B cell (primary cell): ENCODE measurements around the gene DHDH.

ENCODE experiments used
- EZH2 ChIP-seq: IDR thresholded peaks from 2 replicates; pipeline ENCODE4 v1.6.1; 2012; ENCODE audit warnings: borderline replicate concordance, low read depth, mild to moderate bottlenecking, moderate library complexity, low read length; ENCODE audit not compliant: insufficient read depth, poor library complexity, severe bottlenecking
- TF ChIP-seq, protein P1 (sequence below): fragments of 200-600 bp; IDR thresholded peaks from one replicate; pipeline ENCODE4 v1.8.0; 2022; ENCODE audit warnings: antibody characterized with exemption, mild to moderate bottlenecking

DNA sequence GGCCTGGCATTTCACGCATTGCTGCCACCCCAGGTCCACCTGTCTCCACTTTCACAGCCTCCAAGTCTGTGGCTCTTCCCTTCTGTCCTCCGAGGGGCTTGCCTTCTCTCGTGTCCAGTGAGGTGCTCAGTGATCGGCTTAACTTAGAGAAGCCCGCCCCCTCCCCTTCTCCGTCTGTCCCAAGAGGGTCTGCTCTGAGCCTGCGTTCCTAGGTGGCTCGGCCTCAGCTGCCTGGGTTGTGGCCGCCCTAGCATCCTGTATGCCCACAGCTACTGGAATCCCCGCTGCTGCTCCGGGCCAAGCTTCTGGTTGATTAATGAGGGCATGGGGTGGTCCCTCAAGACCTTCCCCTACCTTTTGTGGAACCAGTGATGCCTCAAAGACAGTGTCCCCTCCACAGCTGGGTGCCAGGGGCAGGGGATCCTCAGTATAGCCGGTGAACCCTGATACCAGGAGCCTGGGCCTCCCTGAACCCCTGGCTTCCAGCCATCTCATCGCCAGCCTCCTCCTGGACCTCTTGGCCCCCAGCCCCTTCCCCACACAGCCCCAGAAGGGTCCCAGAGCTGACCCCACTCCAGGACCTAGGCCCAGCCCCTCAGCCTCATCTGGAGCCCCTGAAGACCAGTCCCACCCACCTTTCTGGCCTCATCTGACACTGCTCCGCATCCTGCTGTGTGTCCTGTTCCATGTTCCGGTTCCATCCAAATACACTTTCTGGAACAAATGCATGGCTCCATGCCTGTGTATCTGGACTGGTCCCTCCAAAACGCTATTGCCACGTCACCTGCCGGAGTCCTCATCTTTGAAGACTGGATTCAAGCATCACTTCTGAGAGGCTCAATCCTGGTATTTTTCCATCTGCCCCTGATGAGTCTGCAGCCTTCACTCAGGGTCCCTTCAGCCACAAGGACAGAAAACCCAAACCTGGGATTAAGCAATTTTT is 10.7 kb upstream of the DHDH start:
- TF ChIP-seq, protein P1, sequence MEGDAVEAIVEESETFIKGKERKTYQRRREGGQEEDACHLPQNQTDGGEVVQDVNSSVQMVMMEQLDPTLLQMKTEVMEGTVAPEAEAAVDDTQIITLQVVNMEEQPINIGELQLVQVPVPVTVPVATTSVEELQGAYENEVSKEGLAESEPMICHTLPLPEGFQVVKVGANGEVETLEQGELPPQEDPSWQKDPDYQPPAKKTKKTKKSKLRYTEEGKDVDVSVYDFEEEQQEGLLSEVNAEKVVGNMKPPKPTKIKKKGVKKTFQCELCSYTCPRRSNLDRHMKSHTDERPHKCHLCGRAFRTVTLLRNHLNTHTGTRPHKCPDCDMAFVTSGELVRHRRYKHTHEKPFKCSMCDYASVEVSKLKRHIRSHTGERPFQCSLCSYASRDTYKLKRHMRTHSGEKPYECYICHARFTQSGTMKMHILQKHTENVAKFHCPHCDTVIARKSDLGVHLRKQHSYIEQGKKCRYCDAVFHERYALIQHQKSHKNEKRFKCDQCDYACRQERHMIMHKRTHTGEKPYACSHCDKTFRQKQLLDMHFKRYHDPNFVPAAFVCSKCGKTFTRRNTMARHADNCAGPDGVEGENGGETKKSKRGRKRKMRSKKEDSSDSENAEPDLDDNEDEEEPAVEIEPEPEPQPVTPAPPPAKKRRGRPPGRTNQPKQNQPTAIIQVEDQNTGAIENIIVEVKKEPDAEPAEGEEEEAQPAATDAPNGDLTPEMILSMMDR, result no peak
- TF ChIP-seq EZH2, result no peak
